GM21423 (cell line): Measurements from ENCODE around the gene CST3.
"Not testable (repeated sequence)": the region's sequence is repeated elsewhere in the genome, so short reads cannot be mapped to it uniquely, and the experiment has no call there.

ENCODE experiments used
- ATAC-seq: cut with Tn5 transposase; IDR thresholded peaks from one replicate; pipeline ENCODE4 v1.9.1; 2021; ENCODE audit warnings: mild to moderate bottlenecking, moderate library complexity; ENCODE audit not compliant: unreplicated experiment

CST3 gene

DNA sequence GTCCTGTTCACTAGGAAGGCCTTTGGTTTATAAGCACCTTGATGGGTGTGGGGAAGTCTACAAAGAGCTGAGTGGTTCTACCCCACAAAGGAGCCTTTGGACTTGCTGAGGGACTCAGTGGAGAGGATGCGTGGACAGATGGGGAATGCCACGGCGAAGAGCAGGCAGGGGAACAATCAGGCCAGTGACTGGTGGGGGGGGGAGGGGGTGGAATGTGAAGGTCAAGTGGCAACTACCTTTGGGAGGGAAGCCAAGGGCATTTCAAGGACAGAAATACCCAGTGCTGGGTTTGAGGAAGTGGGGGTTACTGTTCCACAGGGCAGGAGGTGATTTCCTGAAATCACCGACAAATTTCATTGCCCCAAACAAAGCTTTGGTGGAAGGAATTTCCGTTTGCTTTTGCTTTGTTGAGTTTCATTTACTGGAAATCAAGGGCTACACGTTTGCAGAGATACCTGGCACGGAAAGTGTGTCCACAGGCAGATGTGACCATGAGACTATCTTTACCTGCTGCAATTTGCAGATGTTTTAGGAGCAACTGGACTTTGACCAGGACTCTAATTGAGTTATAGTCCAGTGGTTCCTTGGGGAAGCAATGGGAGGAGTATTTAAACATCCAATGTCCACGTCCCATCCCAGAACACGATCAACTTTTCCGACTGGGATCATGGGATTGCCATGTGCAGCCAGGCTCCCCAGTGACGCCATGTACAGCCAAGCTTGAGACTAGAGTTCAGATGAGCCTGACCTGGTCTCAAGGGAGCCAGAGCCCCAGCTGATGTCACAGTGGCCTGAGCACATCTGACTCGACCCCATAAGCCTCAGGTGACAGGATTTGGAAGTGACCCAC, 8.0 kb downstream of the CST3 start:
- ATAC-seq = no peak

DNA sequence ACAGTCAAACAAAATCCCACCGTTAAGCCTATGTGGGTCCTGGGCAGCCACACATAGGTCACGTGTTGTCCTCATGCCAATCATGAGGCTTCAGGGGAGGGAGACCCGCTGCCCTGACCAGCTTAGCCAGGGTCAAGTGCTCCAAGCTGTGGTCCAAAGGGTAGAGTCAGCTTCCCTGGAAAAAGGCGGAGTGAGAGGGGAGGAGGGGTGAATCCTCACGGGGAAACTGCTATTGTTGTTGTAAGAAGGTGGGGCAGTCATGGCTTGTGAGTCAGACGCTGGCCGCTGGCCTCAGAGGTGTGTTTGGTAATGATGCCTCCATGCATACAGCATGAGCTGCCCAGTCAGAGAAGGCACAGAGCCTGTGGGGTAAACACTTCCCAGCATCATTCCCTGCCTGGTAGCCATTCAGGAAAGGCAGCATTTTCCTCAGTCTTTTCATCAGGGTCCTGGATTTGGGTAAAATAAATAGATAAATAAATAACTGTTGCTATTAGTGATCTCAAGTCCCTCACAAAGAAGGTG, 8.7 kb downstream of the CST3 start:
- ATAC-seq = no peak

DNA sequence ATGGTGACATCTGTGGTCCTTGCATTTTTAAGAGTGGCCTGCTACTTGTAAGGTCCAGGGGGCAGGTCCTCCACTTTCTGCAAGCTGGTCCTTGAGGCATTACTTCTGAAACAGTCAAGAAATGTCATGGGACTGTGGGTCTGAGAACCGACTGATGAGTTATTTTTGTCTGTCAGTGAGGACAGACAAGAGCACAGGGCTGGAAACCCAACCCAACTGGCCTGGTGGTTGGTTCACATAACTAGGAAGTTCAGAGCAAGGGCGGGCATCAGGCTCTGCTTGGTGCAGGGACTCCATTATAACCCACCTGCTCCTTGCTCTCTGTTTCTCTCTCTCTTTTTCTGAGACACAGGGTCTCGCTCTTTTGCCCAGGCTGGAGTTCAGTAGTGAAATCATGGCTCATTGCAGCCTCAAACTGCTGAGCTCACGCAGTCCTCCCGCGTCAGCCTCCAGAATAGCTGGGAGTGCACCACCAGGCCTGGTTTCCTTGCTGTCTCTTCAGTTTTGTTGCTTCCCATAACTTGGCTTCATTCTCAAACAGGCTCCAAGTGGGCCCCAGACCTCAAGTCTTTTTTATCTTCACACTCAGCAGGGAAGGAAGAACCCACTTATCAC, 9.2 kb downstream of the CST3 start:
- ATAC-seq = no peak

DNA sequence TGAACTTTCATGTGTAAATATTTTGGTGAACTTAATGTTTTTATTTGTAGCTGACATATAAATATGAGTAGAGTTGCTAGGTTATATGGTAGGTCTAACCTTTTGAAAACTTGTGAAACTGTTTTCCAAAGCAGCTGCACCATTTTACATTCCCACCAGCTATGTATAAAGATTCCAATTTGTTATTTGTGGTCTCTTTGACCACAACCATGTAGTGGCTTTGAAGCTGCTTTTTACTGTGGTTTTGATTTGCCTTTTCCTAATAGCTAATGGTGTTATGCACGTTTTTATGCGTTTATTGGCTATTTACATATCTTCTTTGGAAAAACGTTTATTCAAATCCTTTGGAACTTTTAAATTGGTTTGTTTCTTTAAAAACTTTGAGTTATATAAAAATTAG, 10.3 kb downstream of the CST3 start:
- no peak for ATAC-seq

DNA sequence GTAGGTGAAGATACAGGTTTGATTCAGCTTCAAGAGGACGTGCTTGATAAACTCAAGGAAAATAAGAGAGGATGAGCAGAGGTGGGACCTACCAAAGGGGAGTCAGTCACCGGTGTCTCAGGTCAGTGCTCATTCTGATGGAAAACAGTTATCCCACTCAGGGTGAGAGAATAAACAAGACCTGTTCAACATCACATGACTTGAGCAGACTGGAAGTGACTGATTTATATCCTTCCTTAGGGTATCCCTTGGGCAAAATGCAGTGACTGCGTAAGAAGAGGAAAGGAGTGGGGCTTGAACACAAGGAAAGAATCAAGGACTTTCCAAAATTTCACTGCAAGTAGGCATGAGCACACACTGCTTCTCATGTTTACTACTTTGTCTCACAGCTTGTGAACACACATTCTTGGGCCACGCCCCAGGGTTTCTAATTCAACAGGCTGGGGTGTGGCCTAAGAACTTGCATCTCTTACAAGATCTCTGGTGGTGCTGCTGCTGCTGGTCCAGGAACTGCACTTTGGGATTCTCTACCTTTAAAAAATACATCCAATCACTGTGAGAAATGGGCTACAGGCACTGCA, 11.6 kb downstream of the CST3 start:
- ATAC-seq = no peak

DNA sequence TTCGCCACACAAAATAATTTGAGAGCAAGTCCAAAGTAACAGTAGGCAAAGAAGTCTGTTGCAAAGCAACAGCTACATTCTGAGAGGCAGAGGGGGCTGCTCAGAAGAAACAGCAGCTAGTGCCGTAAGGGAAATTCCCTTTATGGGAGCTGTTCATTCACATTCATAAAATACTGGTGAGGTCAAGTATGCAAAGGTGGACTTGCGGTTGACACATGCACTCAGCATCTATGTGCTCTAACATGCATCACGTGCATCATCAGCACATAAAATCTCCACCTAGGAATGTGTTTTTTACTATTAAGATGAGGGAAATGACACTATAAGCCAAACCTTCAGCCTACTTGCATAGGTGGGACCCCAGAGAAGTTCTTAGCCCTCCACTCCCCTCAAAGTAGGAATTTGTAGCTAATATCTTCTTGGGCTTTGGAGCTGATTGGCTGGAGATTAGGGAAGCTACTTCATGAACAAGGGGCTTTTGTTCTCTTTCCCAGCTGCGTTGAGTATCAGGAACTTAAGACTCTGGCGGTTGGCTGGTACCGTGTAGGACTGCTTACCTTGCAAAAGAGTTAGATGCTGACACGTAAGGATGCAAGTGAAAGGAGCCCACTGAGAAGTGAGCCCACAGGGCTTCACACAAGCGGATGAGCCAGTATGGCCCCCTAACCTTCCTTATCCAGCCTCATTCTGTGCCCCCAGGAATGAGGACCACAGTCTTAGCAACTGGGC, 12.4 kb downstream of the CST3 start:
- ATAC-seq = no peak

DNA sequence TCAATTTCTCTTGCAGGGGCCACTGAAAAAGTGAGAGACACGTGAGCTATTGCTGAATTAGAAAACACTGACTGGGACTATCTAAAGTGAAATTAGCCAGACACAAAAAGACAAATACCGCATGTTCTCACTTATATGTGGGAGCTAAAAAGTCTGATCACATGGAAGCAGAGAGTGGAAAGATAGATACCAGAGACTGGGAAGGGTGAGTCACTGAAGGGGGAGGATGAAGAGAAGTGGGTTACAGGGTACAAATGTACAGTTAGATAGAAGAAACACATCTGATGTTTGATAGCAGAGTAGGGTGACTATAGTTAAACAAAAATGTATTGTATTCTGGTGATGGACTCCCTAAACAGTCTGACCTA, 13.4 kb downstream of the CST3 start:
- no peak for ATAC-seq

DNA sequence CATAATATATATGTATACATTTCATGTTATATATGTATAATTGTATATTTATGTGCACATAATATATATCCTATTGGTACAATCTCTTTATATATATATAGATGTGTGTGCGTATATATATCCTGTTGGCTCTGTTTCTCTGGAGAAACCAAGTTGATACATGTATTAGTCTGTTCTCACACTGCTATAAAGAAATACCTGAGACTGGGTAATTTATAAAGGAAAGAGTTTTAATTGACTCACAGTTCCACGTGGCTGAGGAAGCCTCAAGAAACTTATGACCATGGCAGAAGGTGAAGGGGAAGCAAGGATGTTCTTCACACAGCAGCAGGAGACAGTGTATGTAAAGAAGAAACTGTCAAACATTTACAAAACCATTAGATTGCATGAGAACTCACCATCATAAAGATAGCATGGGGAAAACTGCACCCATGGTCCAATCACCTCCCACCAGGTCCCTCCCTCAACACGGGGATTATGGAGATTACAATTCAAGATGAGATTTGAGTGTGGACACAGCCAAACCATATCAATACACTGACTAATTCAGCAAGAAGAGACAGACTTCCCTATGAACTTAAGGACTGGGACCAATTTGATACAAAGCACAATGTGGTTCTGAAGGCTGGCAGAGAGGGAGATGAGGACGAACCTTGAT, 14.0 kb downstream of the CST3 start:
- ATAC-seq = no peak

DNA sequence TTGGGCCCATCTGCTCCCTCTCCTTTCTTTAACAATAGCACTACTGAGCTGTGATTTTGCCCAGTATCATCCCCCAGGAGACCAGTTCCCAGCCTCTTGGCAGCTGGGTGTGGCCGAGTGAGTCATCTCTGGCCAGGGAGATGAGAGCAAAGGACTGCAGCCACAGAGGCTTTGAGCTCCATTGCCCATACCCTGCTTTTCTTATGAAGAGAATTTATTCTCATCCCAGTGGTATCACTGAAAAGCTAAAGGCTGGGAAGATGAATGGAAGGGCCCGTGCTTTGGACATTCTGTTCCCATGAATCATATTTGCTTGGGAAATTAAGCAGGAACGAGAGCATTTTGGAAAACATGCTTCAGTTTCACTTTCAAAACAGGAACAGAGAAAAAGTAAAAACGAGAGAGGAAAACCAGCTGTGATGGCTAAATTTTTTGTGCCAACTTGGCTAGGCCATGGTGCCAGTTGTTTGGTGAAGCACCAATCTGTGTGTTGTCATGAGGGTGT, 14.9 kb downstream of the CST3 start:
- peak; percentile 60 for ATAC-seq

DNA sequence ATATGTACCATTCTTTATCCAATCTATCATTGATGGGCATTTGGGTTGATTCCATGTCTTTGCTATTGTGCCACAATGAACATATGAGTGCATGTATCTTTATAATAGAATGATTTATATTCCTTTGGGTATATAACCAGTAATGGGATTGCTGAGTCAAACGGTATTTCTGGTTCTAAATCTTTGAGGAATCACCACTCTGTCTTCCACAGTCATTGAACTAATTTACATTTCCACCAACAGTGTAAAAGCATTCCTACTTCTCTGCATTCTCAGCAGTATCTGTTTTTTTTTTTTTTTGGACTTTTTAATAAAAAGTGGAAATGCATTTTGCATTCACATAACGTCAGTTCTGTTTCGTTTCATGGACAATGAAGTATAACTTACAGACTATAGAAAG, 15.4 kb downstream of the CST3 start:
- ATAC-seq = not testable (repeated sequence)

DNA sequence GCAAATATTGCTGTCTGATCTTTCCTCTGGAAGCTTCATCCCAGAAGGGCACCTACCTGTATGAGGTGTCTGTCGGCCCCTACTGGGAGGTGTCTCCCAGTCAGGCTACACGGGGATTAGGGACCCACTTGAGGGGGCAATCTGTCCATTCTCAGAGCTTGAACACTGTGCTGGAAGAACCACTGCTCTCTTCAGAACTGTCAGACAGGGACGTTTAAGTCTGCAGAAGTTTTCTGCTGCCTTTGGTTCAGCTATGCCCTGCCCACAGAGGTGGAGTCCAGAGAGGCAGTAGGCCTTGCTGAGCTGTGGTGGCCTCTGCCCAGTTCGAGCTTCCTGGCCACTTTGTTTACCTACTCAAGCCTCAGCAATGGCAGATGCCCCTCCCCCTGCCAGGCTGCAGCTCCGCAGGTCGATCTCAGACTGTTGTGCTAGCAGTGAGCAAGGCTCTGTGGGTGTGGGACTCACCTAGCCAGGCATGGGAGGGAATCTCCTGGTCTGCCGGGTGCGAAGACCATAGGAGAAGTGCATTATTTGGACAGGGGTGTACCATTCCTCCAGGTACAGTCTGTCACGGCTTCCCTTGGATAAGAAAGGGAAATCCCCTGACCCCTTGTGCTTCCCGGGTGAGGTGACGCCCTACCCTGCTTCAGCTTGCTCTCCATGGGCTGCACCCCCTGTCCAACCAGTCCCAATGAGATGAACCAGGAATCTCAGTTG, 16.9 kb downstream of the CST3 start:
- not testable (repeated sequence) for ATAC-seq

DNA sequence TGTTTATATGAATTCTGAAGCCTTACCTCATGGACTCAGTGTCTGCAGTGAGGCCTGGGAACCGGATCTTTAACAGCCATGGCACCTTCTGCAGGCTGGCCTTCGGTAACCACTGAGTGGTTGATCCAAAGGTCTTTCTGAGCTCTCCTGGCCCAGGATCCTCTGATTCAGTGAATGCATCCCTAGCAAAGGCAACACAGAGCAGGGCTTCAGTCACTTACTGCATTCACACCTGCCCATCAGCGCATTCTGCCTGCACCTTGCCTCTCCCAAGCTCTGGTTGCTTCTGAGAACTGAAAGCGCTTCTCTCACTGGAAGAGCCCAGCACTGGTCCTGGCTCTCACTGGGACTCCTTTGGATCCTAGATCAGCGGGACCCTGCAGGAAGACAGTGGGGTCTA, 23.6 kb downstream of the CST3 start:
- no peak for ATAC-seq

DNA sequence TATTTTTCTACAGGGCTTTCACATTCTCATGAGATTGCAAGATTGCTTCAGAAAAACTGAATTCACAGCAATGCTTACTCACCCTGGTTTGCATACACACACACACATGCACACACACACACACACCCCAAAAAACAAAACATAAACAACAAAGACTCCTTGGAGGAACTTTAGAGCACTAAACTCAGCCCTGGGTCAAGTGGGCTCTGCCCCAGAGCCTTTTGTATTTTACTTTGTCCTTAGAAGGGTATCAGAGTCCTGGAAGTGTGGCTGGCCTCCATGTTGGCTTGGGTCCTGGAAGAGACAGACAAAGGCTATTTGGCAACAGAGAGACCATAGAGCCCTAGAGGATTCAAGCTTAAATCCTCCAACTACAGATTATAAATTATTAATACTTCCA, 24.1 kb downstream of the CST3 start:
- no peak for ATAC-seq

DNA sequence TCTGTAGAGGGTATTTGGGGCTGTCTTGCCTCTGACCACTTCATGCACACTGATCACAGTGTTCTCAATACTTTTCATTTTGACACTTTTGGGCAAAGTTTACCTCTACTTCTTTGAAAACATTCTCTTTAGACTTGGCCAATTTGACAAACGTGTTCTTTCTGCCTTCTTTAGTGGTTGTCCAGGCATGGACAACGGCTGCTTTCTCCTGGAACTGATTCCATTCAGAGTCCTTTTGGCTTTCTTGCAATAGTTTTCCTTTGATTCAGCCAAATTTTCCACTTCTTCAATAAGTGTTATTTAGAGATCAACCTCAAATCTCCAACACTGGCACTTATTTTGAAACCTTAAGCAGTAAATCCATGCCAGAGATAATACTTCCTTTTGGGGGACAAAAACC, 25.4 kb downstream of the CST3 start:
- ATAC-seq = no peak

DNA sequence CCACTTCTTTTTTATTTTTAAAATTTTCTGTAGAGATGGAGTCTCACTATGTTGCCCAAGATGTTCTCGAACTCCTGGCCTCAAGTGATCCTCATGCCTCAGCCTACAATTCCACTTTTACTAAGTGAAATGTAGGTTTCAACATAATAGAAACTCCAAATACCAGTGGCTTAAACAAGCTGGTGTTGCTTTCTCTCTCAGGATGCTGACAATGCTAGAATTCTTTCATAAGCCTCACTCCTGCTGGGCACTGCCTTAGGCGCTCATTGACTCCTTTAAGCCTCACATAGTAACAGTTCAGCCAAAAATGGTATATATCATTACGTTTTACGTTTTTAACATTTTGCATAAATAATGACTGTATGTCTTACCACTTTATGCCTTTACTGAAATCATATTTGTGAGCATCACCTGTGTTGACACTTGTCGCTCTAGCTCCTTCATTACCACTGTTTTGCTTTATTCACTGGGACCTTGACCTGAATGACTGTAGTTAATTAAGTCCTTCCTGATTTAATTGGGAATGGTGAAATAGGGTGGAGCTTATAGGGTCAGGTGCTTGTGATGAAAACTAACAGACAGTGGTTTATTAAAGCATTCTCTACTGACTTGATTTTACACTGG, 28.2 kb downstream of the CST3 start:
- ATAC-seq = no peak

DNA sequence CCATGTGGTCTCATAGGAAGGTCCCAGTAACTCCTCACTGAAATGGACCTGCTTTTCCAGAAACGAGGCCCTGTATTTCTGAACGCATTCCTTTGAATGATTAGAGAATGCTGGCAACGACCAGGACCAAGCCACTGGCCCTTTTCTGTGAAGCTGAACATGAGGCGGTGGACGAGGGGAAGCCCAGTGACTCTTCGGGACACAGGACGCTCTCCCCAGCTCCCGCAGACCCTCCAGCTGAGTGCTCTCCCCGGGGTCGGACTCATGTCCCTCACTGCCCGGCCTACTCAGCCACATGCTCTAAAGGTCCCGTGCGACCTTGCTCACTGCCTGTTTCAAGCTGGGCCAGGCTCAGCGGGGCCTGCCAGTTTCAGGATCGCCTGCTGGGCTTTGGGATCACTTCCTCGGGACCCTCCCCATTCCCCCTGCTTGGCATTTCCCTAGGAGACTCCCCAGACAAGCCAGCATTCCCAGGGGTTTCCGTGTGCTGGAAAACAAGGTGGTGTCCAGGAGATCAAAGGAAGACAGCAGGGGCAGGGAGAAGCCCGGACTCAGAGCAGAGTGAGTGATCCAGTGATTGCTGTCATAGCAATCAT, 29.4 kb downstream of the CST3 start:
- no peak for ATAC-seq

DNA sequence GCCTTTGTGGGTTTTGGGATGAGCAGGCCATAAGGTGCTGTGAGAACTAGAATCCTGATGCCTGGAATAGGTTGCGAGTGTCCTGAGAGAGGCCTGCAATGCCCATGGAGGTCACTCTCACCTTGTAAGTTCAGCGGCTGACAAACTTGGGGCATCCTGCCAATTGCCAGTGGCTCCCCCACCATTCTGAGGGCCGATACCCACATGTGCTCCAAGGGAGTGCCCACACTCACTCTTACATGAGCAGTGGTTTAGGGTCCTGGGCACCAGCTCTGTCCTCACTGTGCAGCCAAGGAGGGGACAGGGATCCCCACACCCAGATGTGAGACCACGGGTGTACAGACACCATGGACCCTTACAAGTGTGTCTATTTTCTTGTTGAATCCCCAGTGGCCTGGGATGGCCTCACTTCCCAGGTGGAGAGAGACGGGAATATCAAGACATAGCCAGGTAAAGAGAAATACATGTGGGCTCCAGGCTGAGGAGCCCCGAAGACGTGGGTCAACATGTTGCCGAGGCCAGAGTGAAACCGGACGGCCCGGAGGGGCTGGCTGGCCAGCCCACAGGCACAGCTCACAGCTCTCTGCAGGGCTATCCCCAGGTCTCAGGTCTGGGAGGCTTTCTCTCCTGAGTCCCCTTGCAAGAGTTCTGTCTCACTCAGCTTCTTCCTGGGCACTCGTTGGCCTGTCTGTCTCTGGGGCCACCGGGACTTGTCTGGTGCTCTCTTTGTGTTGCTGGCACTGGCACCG, 30.1 kb downstream of the CST3 start:
- ATAC-seq = no peak

DNA sequence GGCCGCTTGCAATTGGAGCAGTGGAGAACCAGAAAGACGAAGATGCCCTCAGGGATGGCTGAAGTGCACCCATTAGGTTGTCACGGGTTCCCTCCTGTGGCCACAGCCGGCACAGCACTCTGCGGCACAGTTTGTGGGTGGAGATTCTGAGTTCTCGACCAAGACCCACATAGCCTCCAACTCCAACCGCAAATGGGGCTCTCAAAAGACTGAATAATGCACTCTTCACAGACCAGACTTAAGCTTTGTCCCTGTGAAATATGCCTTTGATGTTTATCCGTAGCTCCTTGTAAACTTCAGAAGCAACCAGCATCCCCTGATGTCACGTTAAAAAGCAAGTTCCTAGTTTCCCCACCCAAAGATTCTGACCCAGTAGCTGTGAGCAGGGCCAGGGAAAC, 31.1 kb downstream of the CST3 start:
- peak; percentile 92 for ATAC-seq
